Common myeloid progenitor, CD34-positive (primary cell): ENCODE data around the gene PPP1R16B.

Source experiments
- CTCF ChIA-PET: fragments of 350-600 bp; sonication (Branson Sonifier 250); formaldehyde crosslinking; loops from one replicate; lab custom pipeline; 2021; ENCODE audit warnings: antibody characterized with exemption; lab: Charles Lee
- POLR2A ChIA-PET: fragments of 350-600 bp; sonication (Branson Sonifier 250); formaldehyde crosslinking; loops from one replicate; lab custom pipeline; 2021; ENCODE audit warnings: antibody characterized with exemption; lab: Charles Lee
- DNase-seq, 3 donors: peaks; one replicate each; pipeline versions ENCODE4 v3.0.0 to v3.0.0-alpha.2; 2013
- H3K27ac ChIP-seq, 2 experiments: 1 replicate in 1 of 2; 2 replicates in 1 of 2; pipeline ENCODE4 v1.7.0; 2013; ENCODE audit warnings: inconsistent platforms in 2 of 2, low read length in 2 of 2, mild to moderate bottlenecking in 2 of 2, low read depth in 1 of 2, moderate library complexity in 1 of 2; ENCODE audit not compliant: severe bottlenecking in 2 of 2, insufficient read depth in 1 of 2, poor library complexity in 1 of 2
- H3K27me3 ChIP-seq, 5 experiments: replicated peaks in 2 of 5; 1 replicate in 3 of 5; 2 replicates in 2 of 5; pipeline versions ENCODE4 v1.6.1 to v1.7.0; 2013; ENCODE audit warnings: low read length in 4 of 5, mild to moderate bottlenecking in 2 of 5, moderate library complexity in 2 of 5, inconsistent platforms in 1 of 5; ENCODE audit not compliant: insufficient read depth in 5 of 5, control insufficient read depth in 4 of 5
- H3K36me3 ChIP-seq, 4 experiments: 1 replicate in 2 of 4; 2 replicates in 2 of 4; pipeline versions ENCODE4 v1.6.1 to v1.7.0; 2013; ENCODE audit warnings: low read length in 3 of 4, control low read depth in 1 of 4, mild to moderate bottlenecking in 1 of 4; ENCODE audit not compliant: control insufficient read depth in 4 of 4, insufficient read depth in 4 of 4
- H3K4me1 ChIP-seq, 4 experiments: 1 replicate in 3 of 4; 2 replicates in 1 of 4; pipeline versions ENCODE4 v1.6.1 to v1.7.1; 2013; ENCODE audit warnings: low read length in 3 of 4, mild to moderate bottlenecking in 3 of 4, control low read depth in 1 of 4, inconsistent platforms in 1 of 4, moderate library complexity in 1 of 4; ENCODE audit not compliant: control insufficient read depth in 4 of 4, insufficient read depth in 4 of 4; ENCODE audit errors: control extremely low read depth in 1 of 4
- H3K4me3 ChIP-seq, 7 experiments: 1 replicate in 4 of 7; 2 replicates in 3 of 7; pipeline versions ENCODE4 v1.5.1 to v1.7.0; 2013; ENCODE audit warnings: mild to moderate bottlenecking in 7 of 7, low read length in 6 of 7, moderate library complexity in 6 of 7, inconsistent platforms in 2 of 7, low read depth in 2 of 7, control low read depth in 1 of 7; ENCODE audit not compliant: insufficient read depth in 4 of 7, control insufficient read depth in 1 of 7; ENCODE audit errors: extremely low read depth in 1 of 7
- H3K9me3 ChIP-seq, 5 experiments: 1 replicate in 4 of 5; 2 replicates in 1 of 5; pipeline versions ENCODE4 v1.6.1 to v1.7.1; 2013; ENCODE audit warnings: low read length in 4 of 5, mild to moderate bottlenecking in 2 of 5, inconsistent platforms in 1 of 5, low read depth in 1 of 5, moderate library complexity in 1 of 5; ENCODE audit not compliant: control insufficient read depth in 4 of 5, insufficient read depth in 2 of 5; ENCODE audit errors: control extremely low read depth in 1 of 5
- WGBS: methylation state at CpG from one replicate; pipeline ENCODE4 v1.1.5; 2013; ENCODE audit not compliant: insufficient coverage; 5-methylcytosine and 5-hydroxymethylcytosine counted together

PPP1R16B gene

DNA sequence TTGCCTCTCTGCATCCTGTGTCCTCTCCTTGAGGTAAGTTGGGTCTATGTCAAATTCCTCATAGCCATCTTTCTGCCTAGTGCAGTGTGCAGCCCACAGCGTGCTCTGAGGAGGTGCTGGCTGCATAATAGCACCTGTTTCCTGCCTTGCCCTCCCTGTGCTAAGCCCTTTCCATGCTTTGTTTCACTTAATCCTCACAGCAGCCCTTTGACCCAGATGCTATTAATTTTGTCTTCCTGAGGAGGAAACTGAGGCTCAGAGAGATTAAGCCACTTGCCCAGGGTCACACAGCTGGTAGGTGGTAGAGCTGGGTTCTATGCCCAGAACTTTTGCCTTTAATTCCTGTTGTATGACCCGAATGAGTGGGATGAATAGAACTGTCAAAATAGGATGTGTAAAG is 134.2 kb downstream of the PPP1R16B start:
- Histone ChIP-seq H3K27ac (no peak overlapping the region), H3K36me3 (peaks cover 6 to 69% (median 16%) of the 10 kb centered on the region in 4 experiments), H3K4me1 (peaks cover 0 to 3% (median 0%) of the 10 kb centered on the region in 4 experiments), H3K9me3 (no peaks in the 10 kb centered on the region), H3K27me3 (no peaks in the 10 kb centered on the region), H3K4me3 (no peak overlapping the region)
- CTCF ChIA-PET, result no interaction called here
- POLR2A ChIA-PET, result no interaction called here
- WGBS, result 100% methylated on average over 1 of the region's 2 CpGs
- DNase-seq, result no peak

- H3K36me3 ChIP-seq, result peaks cover 6 to 74% (median 17%) of the 10 kb centered on the region in 4 experiments
- H3K9me3 ChIP-seq, result no peaks in the 10 kb centered on the region
- no peak for DNase-seq
- H3K4me3 ChIP-seq, result no peak overlapping the region
- CTCF ChIA-PET, result interaction anchor here (1.0 to 1.3 kb wide), 2 partner anchors 11 to 21 kb away, joined by 3 read pairs; no protein-coding TSS in a partner anchor
- no peak overlapping the region for H3K27ac ChIP-seq
- peaks cover 0 to 3% (median 0%) of the 10 kb centered on the region in 4 experiments for H3K4me1 ChIP-seq
- WGBS, result 95% methylated on average over 5 of the region's 5 CpGs
- no peaks in the 10 kb centered on the region for H3K27me3 ChIP-seq
- POLR2A ChIA-PET, result no interaction called here
Measured at GRCh38 chr20:38940644-38941043, 135.1 kb downstream of the PPP1R16B start.

DNA sequence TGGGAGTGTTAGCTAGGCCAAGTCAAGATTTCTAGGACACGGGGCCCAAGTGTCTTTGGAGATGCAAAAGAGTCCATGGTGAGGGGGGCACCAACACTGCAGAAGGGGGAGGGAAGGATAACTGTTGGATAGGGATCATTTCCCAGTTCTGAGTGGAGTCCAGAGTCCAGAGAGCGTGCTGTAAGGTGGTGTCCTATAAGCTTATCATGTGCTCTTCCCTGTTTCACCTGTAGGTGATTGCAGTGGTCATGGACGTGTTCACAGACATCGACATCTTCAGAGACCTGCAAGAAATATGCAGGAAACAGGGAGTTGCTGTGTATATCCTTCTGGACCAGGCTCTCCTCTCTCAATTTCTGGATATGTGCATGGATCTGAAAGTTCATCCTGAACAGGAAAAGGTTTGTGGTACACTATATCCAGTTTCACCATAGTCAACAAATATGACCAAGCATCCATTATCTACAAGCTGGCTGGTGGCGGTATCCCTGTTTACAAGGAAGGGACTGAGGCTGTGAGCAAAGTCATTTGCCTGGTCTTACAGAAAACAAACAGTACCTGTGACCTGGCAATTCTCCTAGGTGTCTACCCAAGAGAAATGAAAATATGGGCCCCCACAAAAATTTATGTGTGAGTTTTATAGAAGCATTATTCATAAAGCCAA is 136.4 kb downstream of the PPP1R16B start:
- 94% methylated on average over 5 of the region's 5 CpGs for WGBS
- Histone ChIP-seq H3K27me3 (no peaks in the 10 kb centered on the region), H3K4me3 (no peak overlapping the region), H3K9me3 (no peaks in the 10 kb centered on the region), H3K36me3 (peaks cover 8 to 76% (median 19%) of the 10 kb centered on the region in 4 experiments), H3K4me1 (no peaks in the 10 kb centered on the region), H3K27ac (no peak overlapping the region)
- ChIA-PET POLR2A (no interaction called here), CTCF (interaction anchor here (1.2 to 1.3 kb wide), 2 partner anchors 14 to 22 kb away, joined by 3 read pairs; no protein-coding TSS in a partner anchor)
- DNase-seq, result no peak

DNA sequence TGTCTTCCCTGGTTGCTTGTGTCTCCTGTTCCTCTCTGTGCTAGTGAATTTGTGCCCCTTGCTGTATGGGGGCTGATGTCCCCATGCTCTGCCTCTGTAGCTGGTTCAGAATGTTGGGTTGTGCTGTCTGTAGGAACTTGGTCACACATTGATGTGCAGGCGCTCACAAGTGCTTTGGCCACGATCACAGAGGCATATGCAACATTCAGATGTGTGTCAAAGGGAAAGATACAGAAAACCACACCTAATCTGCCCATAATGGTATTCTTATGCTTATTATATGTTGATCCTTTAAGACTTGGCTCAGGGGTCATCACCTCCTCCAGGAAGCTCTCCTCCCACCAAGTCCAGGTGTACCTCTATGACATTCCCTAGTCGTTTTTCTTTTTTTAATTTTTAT is 139.5 kb downstream of the PPP1R16B start:
- Histone ChIP-seq H3K9me3 (no peaks in the 10 kb centered on the region), H3K27ac (no peak overlapping the region), H3K4me1 (peaks cover 0 to 9% (median 3%) of the 10 kb centered on the region in 4 experiments), H3K27me3 (no peaks in the 10 kb centered on the region), H3K36me3 (peaks cover 4 to 76% (median 19%) of the 10 kb centered on the region in 4 experiments), H3K4me3 (no peak overlapping the region)
- peak in 1 of 3 donors; percentile 20 for DNase-seq
- POLR2A ChIA-PET, result no interaction called here
- CTCF ChIA-PET, result no interaction called here
- WGBS, result 100% methylated on average over 1 of the region's 3 CpGs

- 100% methylated on average over 1 of the region's 3 CpGs for WGBS
- CTCF ChIA-PET, result no interaction called here
- H3K27ac ChIP-seq, result peak overlapping the region in 1 of 2 experiments; percentile 57
- H3K4me1 ChIP-seq, result peaks cover 0 to 9% (median 3%) of the 10 kb centered on the region in 4 experiments
- peaks cover 8 to 76% (median 28%) of the 10 kb centered on the region in 4 experiments for H3K36me3 ChIP-seq
- DNase-seq, result no peak
- POLR2A ChIA-PET, result no interaction called here
- H3K9me3 ChIP-seq, result no peaks in the 10 kb centered on the region
- H3K27me3 ChIP-seq, result no peaks in the 10 kb centered on the region
- H3K4me3 ChIP-seq, result no peak overlapping the region
Measured at GRCh38 chr20:38946836-38947235, 141.3 kb downstream of the PPP1R16B start.

DNA sequence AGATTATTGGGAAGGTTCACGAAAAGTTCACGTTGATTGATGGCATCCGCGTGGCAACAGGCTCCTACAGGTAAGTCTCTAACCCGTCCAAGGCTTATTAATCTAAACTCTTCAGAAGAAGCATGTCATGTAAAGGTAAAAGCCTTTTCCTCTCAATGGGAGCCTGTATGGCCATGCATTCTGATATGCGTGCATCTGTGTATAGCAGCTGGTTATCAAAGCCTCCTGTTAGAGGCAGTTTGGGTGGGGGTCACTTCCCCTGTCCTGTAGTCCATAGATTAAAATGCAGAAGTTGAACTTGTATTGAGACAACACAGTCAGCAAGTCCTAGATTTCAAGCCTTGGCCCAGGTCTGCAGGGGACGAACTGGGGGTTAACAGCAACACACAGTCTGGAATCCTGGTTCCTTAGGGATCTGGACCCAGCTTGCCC is 142.4 kb downstream of the PPP1R16B start:
- no peaks in the 10 kb centered on the region for H3K9me3 ChIP-seq
- WGBS, result 52% methylated on average over 6 of the region's 7 CpGs
- peak; percentile 78 to 95 (median 89) for DNase-seq
- H3K36me3 ChIP-seq, result peaks cover 2 to 71% (median 31%) of the 10 kb centered on the region in 4 experiments
- no peaks in the 10 kb centered on the region for H3K27me3 ChIP-seq
- peak overlapping the region in 1 of 2 experiments; percentile 71 for H3K27ac ChIP-seq
- peaks cover 0 to 9% (median 3%) of the 10 kb centered on the region in 4 experiments for H3K4me1 ChIP-seq
- H3K4me3 ChIP-seq, result no peak overlapping the region
- POLR2A ChIA-PET, result no interaction called here
- CTCF ChIA-PET, result no interaction called here

- H3K4me3 ChIP-seq, result no peak overlapping the region
- ChIA-PET POLR2A (no interaction called here), CTCF (interaction anchor here (2.2 kb wide), 1 partner anchor 11 kb away, joined by 7 read pairs; no protein-coding TSS in a partner anchor)
Measured at GRCh38 chr20:38950254-38950653, 144.8 kb downstream of the PPP1R16B start.

More at GRCh38 chr20:38950254-38950653, 144.8 kb downstream of the PPP1R16B start:
- WGBS, result 86% methylated on average over 2 of the region's 2 CpGs
- Histone ChIP-seq H3K36me3 (peaks cover 0 to 63% (median 34%) of the 10 kb centered on the region in 4 experiments), H3K27ac (no peak overlapping the region), H3K9me3 (no peaks in the 10 kb centered on the region), H3K27me3 (no peaks in the 10 kb centered on the region), H3K4me1 (peaks cover 0 to 9% (median 3%) of the 10 kb centered on the region in 4 experiments)
- no peak for DNase-seq
